ENCODE measurements around the gene CDH4.

DNA sequence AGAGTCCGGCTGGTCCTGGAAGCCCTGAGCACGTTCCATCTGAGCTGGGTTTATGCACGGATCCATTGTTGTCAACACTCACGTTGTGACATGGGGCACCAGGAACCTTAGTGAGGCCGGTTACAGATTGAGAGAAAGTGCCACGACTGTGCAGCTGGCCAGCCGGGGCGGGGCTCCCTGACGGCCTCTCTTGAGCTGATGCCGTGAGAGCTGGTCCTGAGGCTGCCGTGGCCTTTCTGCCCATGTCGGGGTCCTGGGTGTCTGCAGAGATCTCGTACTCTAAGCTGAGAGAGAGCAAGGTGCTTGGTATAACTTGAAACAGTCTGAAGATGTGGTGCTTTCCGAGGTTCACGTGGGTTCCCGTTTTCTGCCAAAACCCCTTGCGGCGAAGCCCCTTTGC lies 10.0 kb downstream of the CDH4 start:
- no peak for TF ChIP-seq POLR2A (IDR thresholded peaks at IDR 0.05; ENCODE audit: low read length)
- no peak for TF ChIP-seq GATA1 (IDR thresholded peaks at IDR 0.05; ENCODE audit: low read depth, low read length)
